GM19035 (cell line): ENCODE results near the gene FAM204A.
A peak's percentile ranks its signal among the peaks of the same experiment; 100 is the strongest.

Experiments
- ATAC-seq: cut with Tn5 transposase; IDR thresholded peaks from one replicate; pipeline ENCODE4 v1.9.1; 2021; ENCODE audit not compliant: unreplicated experiment

The FAM204A gene

DNA sequence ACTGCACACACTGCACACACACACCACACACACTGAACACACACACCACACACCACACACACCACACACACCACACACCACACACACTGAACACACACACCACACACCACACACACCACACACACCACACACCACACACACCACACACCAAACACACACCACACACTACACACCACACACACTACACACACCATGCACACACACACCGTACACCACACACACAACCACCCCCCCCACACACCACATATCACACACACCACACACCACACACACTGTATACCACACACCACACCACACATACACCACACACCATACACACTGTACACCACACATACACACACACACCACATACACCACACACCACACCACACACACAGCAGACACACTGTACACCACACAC lies 59.5 kb downstream of the FAM204A start:
- no peak for ATAC-seq

DNA sequence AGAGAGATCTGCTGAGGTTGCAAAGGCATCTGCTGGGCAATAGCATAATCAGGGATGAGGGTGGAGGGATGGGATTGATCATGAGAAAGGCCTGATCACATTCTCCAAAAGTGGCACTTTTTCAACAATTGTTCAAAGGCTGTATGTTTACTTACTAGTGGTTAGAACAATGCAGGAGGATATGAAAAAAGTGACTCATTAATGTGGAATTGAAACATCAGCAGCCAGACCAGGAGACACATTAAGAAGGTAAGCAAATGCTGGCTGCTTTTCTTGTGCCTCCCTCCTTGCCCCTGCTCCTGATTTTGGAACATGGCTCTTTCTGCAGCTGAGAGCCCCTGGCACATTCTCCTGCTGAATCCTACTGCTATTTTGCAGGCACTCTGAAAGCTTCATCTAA lies 63.5 kb downstream of the FAM204A start:
- ATAC-seq: no peak

GRCh38 chr10:118277871-118278270 lies 64.3 kb downstream of the FAM204A start:
- no peak for ATAC-seq

DNA sequence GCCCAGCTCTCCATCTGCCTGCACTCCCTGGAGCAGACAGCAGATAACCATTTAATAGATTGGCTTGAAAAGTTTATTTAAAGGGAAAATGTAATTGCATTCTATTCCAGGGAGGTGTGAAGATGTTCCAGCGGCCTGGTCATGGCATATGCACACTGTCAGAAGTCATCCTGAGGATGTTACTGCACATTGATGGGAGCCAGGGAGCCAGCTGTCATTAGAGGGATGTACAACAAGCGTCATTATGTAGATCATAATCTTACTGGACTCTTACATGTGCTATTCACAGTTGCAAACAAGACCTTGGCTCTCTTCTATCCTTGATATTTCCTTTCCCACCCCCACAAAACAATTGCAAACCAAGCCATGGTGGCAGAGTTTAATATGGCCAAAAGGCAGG lies 65.4 kb downstream of the FAM204A start:
- ATAC-seq: no peak

DNA sequence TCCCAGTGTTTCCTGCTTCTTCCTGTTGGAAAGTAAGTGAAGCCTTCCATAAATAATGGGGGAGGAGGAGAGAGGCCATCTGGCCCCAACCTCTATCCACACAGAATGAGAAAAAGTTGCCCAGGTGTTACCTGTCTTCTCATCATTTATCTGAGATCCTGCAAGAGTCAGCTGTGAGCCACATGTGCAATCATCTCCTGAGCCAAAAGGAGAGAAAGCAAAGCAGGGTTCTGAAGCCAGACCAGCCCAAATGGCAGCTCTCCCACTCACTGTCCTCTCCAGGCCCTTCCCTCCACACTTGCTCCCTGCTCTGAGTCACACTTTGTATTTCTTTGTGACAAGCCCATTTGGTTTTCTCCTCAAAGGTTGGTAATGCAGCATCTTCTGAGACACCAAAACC lies 65.9 kb downstream of the FAM204A start:
- no peak for ATAC-seq

GRCh38 chr10:118273662-118274061 lies 68.5 kb downstream of the FAM204A start:
- ATAC-seq: no peak

DNA sequence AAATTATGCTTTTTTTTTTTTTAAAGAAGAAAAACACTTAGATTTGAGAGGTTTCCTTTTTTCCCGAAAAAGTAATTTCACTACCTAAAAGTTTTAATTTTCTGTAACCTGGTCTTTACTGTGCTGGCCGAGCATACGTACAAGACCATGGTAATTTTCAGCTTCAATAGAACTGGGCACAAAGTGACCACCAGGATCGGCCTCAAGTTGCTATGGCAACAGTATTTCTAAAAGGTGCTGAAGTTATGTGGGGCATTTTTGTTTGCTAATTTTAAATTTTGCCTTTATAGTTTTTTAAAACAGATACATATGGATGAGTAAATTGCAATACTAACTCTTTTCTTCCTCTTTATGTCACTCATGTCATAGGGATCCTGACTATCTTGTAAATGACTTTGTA lies 69.4 kb downstream of the FAM204A start:
- no peak for ATAC-seq

DNA sequence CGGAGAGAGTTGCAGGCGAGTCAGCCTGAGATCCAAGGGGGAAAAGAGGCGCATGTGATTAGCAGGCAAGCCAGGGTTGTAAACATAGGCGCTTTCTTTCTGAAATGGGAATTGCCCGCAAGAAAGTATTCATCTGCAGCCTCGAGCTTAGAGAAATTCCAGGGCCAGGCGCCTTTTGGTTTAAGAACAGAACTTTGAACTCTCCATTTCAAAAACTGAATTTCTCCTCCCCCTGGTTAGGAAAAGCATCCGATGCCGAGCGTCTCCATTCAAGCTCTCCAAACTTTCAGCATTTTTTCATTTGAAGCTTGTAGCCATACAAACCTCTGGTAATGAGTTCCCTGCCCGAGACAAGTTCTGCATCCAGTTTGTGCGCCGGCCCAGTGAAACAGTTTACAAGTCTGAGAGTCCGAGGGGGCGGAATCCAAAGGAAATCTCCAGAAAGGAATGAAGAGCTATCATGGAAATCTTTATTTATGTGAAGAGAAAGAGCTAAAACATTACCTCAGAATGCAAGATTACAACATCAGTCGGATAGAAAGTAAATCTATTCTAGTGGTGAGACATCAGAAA lies 69.9 kb downstream of the FAM204A start:
- ATAC-seq: no peak

DNA sequence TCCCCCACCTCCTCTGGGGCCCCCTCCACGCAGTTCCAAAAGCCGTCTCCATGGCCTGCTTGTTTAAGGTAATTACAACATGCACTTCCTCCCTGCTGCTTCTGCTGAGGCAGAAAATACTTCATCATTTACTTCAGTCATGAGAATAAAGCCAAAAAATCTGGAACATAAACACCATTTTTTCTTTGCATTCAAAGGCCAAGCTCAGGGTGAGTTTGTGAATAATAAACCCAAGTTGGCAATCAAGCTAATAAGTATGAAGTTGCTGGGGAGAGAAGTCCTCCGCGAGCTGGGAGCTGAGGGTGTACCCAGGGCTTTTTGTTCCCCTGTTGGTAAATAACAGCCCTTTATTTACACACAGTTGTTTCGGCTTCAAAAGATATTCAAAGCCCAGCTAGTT lies 70.5 kb downstream of the FAM204A start:
- ATAC-seq: no peak

GRCh38 chr10:118266098-118266748 lies 75.9 kb downstream of the FAM204A start:
- no peak for ATAC-seq

DNA sequence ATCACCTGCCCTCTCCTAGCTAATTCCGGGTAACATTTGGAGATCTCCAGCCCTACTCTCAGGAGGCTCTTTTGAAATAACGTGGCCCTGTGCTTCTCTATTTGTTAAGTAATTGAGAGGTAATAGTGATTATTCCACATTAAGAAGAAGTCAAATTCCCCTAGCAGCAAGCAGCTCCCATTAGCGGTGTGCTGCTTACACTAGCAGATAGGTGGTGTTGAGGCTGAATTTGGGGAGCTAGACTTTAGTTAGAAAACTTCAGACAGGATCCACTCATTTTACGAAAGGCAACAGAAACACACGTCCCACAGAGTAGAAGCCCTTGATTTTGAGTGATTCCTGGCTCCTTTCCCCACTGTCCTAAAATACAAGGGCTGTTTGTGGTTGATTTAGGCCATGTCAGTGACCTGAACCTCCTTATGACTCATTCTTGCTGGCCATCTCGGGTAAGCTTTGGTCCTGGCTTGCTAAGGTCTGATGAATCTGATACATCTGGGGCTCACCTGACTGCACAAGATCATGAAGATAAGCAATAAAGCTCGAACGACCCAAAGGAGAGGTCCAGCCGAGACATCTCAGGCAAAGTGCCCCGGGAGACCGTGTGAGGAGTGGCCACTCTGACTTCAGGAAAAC lies 77.2 kb downstream of the FAM204A start:
- no peak for ATAC-seq

DNA sequence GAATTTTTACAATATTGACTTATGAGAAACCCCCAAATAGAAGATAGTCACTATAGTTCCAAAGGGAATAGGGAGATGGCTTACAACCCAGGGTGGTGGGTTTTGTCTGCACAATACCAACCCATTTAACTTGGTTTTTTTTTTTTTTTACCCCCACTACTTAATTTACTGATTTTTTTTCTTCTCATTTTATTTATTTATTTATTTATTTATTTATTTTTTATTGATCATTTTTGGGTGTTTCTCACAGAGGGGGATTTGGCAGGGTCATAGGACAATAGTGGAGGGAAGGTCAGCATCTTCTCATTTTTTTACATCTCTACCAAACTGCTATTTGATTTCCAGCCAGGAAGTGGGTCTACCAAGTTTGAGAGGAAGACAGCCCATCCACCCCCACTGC lies 77.9 kb downstream of the FAM204A start:
- ATAC-seq: no peak

DNA sequence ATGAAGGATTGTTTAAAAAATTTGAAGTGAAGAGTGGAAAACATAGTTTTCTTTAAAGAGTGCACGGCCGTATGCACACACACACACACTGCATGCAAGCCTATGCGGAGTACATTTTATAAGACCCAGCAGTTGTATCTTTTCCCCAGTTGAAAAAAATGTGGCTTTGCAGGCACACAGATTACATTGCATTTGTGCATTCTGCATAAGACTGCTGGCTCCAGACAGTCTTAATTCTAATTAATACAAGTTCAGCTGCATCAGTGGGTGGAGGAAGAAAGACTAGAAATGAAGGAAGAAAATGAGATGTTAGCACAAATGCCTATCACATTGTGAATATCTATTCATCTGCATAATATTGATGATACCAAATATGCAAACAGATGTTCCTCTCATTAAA lies 79.6 kb downstream of the FAM204A start:
- no peak for ATAC-seq

DNA sequence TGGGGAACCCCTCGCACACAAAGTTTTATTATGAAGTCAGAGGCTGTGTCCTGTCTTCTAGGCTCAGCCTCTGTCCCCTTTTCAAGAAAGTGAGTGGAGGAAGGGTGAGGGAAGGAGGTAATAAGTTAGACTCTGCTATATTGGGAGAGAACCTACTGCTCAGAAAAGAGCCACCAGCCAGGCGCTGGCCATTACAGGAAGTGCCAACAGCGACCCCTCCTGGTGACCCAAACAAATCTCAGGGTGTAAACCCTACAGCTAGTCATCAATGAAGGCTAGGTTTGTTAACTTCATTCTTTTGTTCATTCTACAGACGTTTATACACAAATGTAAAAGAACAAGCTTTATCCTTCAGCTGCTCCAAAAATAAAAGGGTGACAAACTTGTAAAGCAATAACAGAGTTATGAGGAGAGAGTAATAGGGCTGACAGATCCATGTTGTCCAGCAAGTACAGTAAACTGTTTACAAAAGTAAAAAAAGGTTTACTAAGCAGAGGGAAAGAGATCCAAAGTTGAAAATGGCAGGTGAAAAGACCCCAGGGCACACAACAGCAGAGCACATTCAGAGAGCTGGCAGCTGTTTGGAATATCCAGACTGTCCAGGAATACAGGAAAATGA lies 82.7 kb downstream of the FAM204A start:
- peak; percentile 53 for ATAC-seq

DNA sequence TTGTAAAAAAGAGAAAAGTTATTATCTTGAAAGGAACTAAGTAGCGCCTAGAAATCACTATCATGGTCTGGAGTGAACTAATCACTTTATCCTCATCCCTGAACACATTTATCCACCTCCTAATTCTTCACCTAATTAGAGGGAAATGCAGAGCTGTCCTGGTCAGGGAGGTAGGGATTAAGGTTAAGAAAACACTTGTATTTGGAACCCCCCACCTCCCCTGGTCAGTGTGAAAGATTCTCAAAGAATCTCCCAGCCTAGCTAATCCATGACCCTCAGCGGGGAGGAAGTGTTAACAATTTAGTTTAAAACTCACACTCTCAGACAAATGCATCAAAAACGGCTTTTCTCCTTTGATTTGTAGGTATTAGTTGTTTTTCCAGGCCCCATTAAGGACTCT lies 83.8 kb downstream of the FAM204A start:
- no peak for ATAC-seq

DNA sequence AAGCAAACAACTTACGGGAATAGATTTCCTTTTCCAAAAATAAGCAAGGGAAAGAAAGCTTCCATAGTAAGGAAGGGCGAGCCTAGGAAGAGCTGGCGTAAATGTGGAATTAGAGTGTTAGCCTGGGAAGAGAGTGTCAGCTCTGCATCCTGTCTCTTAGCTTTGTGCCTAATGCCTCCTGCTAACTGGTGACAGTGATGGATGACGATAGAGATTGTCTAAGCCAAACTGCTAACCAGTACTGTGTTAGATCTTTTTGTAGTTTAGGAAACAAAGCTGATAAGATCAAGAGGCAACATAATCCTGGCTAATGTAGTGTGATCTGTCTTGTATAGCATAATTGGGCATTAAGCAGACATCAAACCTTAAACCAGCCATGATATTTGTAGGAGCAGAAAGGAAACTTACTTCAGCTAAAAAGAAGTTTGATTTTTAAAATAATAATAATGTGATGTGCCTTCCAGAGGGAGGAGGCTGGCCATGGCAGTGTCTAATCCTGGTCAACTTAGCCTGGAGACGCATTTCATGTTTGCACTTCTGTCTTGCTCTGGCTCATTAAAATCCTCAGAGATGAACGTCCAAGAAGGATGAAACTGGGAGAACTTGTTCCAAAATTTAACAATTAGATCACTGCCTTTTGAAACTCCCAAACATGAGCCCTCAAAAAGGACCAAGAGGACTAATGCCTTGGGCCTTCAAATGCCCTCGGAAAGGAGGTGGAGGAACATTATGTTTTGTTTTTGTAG lies 85.1 kb downstream of the FAM204A start:
- ATAC-seq: no peak

DNA sequence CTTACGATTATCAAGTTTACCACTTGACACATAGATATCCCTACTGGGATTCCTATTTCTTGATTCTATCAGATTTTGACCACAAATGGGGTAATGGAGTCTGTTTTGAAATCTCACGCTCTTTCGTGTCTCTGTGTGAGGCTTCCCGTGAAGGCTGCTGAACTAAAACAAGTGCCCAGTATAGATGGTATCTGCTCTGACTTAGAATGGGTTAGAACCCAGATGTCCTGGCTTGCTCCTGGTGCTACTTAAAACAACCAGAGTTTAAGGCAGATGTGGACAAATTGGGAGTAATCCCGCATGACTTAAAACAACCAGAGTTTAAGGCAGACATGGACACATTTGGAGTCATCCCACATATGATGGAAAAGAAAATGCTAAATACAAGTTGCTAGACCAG lies 85.9 kb downstream of the FAM204A start:
- ATAC-seq: no peak

DNA sequence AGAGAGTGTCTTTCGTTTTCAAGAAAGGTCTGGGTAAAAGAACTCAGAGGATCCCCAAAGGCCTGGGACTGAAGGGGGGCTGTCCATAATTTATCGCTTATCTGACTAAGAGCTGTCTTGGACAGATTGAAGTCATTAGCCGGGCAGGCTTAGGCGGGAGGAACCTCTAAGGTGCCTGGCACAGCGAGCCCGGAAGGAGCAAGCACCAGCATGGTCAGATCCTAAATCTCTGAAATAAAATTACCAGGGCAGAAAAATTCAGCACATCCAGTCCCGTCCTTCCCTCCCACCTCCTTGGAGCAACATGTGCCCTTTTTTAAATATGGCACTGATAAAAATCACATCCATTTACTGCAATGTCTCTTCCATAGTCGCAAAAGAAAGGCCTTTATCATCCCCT lies 86.8 kb downstream of the FAM204A start:
- ATAC-seq: no peak

DNA sequence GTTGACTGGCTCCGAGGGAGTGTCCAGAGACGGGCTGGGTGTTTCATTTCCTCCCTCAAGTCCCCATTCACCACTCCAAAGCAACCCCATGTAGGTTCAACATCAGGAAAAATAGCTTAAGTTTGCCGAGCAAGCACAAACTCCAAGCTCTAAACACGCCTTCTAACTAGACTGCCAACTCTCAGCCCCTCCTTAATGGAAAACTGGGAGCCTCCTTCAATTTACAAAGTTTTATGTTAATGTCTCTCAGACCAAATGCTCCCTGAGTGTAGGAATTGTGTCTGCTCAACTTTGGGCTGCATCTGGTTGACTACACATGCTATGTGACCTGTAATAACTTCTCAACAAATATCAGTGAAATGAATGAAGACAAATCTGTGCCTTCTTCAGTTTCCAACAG lies 87.5 kb downstream of the FAM204A start:
- ATAC-seq: no peak

GRCh38 chr10:118253397-118253796 lies 88.7 kb downstream of the FAM204A start:
- ATAC-seq: no peak

- no peak for ATAC-seq
Observed at GRCh38 chr10:118251791-118252190, 90.3 kb downstream of the FAM204A start.

DNA sequence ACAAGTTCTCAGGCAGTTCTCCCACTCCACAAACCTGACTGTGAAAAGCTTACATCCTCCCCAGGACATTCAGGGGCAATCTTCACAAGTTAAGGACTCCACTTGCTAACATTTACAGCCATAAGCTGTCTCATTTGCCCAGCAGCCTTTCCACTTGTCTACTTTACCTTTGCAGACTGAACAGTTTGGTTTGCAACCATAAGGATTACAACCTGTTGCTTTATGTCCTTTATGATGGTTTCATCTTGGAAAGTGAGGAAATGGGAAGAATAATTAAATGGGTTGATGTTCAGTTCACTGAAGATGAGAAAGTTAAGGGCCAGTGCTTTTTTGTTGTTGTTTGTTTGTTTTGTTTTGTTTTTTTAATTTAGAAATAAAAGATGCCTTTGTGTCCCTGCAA lies 92.4 kb downstream of the FAM204A start:
- no peak for ATAC-seq
